GM10248 (cell line): ENCODE measurements around the gene LFNG.
A peak's percentile ranks its signal among the peaks of the same experiment; 100 is the strongest.

ENCODE experiments used
- CTCF ChIA-PET: fragments of 300-600 bp; sonication (Branson Sonifier 250); formaldehyde crosslinking; extraction: SDS; loops from one replicate; lab custom pipeline; 2021; ENCODE audit warnings: antibody characterized with exemption; lab: Yijun Ruan, JAX
- POLR2A ChIA-PET: fragments of 350-650 bp; sonication (Branson Sonifier 250); formaldehyde crosslinking; extraction: SDS; loops from one replicate; lab custom pipeline; 2020; ENCODE audit warnings: antibody characterized with exemption; lab: Yijun Ruan, JAX
- DNase-seq: peaks from one replicate; pipeline ENCODE4 v3.0.0; 2012; ENCODE audit errors: extremely low spot score
- CTCF ChIP-seq: IDR thresholded peaks from 2 replicates; pipeline ENCODE4 v1.5.1; 2012; ENCODE audit warnings: mild to moderate bottlenecking, low read depth; ENCODE audit errors: extremely low read depth, missing control alignments, control extremely low read depth

Gene LFNG

DNA sequence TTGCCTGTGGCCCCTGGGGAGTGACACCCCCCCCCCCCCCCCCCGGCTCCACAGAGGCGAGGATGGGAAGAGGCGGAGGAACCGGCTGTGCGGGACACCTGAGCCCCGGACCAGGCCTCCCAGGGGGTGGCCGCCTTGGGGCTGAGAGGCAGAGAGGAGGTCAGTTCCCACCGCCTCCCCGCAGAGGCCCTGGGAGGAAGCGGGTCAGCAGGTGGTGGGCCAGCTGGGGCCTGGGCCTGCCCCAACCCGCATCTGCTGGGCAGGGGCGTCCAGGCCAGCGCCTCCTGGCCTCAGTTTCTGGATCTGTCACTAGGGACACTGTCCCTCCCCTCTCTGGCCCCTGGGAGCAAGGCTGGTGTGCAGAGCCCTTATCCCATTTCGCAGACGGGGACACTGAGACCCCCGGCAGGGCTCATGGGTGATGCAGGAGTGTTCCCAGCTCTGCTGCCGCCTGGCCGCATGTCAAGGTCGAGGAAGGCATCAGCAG is 14.6 kb upstream of the LFNG start:
- no peak for DNase-seq
- ChIA-PET CTCF (interaction anchor here (1.0 to 1.1 kb wide), 2 partner anchors 37 to 55 kb away, joined by 3 read pairs; no protein-coding TSS in a partner anchor), POLR2A (no interaction called here)
- no peak for TF ChIP-seq CTCF

GRCh38 chr7:2505401-2505800 is 14.2 kb upstream of the LFNG start:
- ChIA-PET POLR2A (no interaction called here), CTCF (interaction anchor here (1.0 kb wide), 1 partner anchor 38 kb away, joined by 3 read pairs; no protein-coding TSS in a partner anchor)
- TF ChIP-seq CTCF = no peak
- DNase-seq = no peak

GRCh38 chr7:2507208-2507916 is 12.2 kb upstream of the LFNG start:
- CTCF ChIA-PET = interaction anchor here (0.6 kb wide), 1 partner anchor 9 kb away, joined by 4 read pairs; no protein-coding TSS in a partner anchor
- POLR2A ChIA-PET = no interaction called here
- no peak for TF ChIP-seq CTCF
- DNase-seq = no peak

- TF ChIP-seq CTCF = no peak
- no peak for DNase-seq
- ChIA-PET CTCF (interaction anchor here (0.6 to 1.3 kb wide), 2 partner anchors 9 to 202 kb away, joined by 3 to 4 read pairs; no protein-coding TSS in a partner anchor), POLR2A (no interaction called here)
Measured at GRCh38 chr7:2507917-2508306, 11.7 kb upstream of the LFNG start.

DNA sequence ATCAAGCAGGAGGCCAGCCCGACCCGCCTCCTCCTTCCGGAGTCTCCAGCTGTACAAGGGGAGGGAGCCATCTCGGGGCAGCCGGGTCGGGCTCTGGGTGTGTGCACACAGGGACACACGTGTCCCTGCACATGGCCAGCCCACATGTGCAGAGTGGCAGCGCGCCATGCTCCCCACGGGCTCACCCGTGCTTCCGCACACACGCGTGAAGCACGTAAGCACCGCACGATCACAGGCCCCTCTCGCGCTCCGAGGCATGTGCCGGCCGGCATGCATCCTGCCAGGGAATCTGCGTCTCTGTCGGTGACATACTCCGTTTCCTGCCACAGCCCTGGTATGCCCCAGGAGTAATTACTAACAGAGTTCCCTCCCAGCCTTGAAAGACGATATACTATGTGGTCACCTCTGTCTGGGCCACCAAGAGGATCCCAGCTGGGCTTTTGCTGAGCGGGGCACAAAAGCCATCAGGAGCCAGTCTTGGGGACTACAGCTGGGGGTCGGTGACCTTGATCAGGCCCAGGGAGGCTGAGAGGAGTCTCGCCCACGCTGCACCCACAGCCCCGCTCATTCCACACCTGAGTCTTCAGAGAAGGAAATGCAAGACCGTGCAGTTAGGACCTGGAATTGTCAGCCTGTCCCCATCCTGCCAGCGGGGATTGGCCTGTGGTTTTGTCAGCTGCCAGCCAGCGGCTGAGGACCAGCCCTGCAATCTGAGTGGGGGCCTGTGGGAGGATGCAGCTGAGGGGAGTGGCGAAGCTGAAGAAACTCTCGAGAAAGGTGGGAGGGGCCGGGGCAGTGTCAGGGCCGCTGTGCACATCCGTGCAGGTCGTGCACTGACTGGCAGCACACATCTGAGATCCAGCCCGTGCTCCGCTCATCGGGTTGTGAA is 11.0 kb upstream of the LFNG start:
- ChIA-PET CTCF (interaction anchor here (0.6 to 1.3 kb wide), 2 partner anchors 10 to 201 kb away, joined by 3 to 4 read pairs; no protein-coding TSS in a partner anchor), POLR2A (no interaction called here)
- no peak for TF ChIP-seq CTCF
- peak; percentile 71 for DNase-seq

GRCh38 chr7:2509298-2509906 is 10.2 kb upstream of the LFNG start:
- ChIA-PET CTCF (interaction anchor here (1.3 kb wide), 1 partner anchor 200 kb away, joined by 3 read pairs; no protein-coding TSS in a partner anchor), POLR2A (no interaction called here)
- TF ChIP-seq CTCF = no peak

More at GRCh38 chr7:2509298-2509906, 10.2 kb upstream of the LFNG start:
- DNase-seq = no peak
